Measurements from ENCODE around the gene UNC5B. TPM values are rescaled to one million over a fixed set of nuclear protein-coding genes. Genes with fewer than 3 reads are reported as not detected.

UNC5B gene
- total RNA-seq, 4 donors from 2014 or later: 3.3 to 7.0 (median 5.9) TPM

GRCh38 chr10:71179382-71179781 is 33.0 kb upstream of the UNC5B start:
- Histone ChIP-seq H3K27me3 (no peaks in the 10 kb centered on the region), H3K9me3 (no peaks in the 10 kb centered on the region), H3K4me1 (no peaks in the 10 kb centered on the region), H3K4me3 (no peak overlapping the region), H3K27ac (no peak overlapping the region), H3K36me3 (no peaks in the 10 kb centered on the region)
- 86 to 100% methylated on average over 3 of the region's 3 CpGs for WGBS, 2 donors
- no peak for DNase-seq (ENCODE audit: low spot score in 2 of 2)
- TF ChIP-seq EP300 (IDR thresholded peaks at IDR 0.05): no peak
- no peak for TF ChIP-seq POLR2A (IDR thresholded peaks at IDR 0.05)
- no peak for TF ChIP-seq CTCF (IDR thresholded peaks at IDR 0.05)

- no peak overlapping the region for H3K4me3 ChIP-seq
- TF ChIP-seq CTCF (IDR thresholded peaks at IDR 0.05) (no peak), EP300 (IDR thresholded peaks at IDR 0.05) (no peak), POLR2A (IDR thresholded peaks at IDR 0.05) (no peak)
- no peaks in the 10 kb centered on the region for H3K36me3 ChIP-seq
- no peaks in the 10 kb centered on the region for H3K9me3 ChIP-seq
- DNase-seq (ENCODE audit: low spot score in 2 of 2): no peak
- peaks cover 0 to 9% (median 0%) of the 10 kb centered on the region in 4 donors for H3K4me1 ChIP-seq
- H3K27me3 ChIP-seq: no peaks in the 10 kb centered on the region
- 64 to 85% methylated on average over 6 of the region's 6 CpGs for WGBS, 2 donors
- no peak overlapping the region for H3K27ac ChIP-seq
Observed at GRCh38 chr10:71184421-71184820, 27.9 kb upstream of the UNC5B start.

GRCh38 chr10:71185209-71185608 is 27.2 kb upstream of the UNC5B start:
- no peak for DNase-seq (ENCODE audit: low spot score in 2 of 2)
- H3K27ac ChIP-seq: no peak overlapping the region
- no peak overlapping the region for H3K4me3 ChIP-seq
- TF ChIP-seq CTCF (IDR thresholded peaks at IDR 0.05) (no peak), EP300 (IDR thresholded peaks at IDR 0.05) (no peak), POLR2A (IDR thresholded peaks at IDR 0.05) (no peak)
- H3K36me3 ChIP-seq: no peaks in the 10 kb centered on the region
- 69 to 75% methylated on average over 2 to 4 of the region's 4 CpGs for WGBS, 2 donors
- peaks cover 0 to 9% (median 0%) of the 10 kb centered on the region in 4 donors for H3K4me1 ChIP-seq
- no peaks in the 10 kb centered on the region for H3K27me3 ChIP-seq
- no peaks in the 10 kb centered on the region for H3K9me3 ChIP-seq

GRCh38 chr10:71187197-71187596 is 25.2 kb upstream of the UNC5B start:
- TF ChIP-seq POLR2A (IDR thresholded peaks at IDR 0.05): no peak
- no peak overlapping the region for H3K27ac ChIP-seq
- H3K36me3 ChIP-seq: no peaks in the 10 kb centered on the region
- H3K27me3 ChIP-seq: no peaks in the 10 kb centered on the region
- no peak overlapping the region for H3K4me3 ChIP-seq
- no peaks in the 10 kb centered on the region for H3K9me3 ChIP-seq
- WGBS, 2 donors: 83 to 84% methylated on average over 11 of the region's 11 CpGs
- DNase-seq (ENCODE audit: low spot score in 2 of 2): no peak
- peaks cover 0 to 17% (median 0%) of the 10 kb centered on the region in 4 donors for H3K4me1 ChIP-seq

GRCh38 chr10:71187600-71187999 is 24.8 kb upstream of the UNC5B start:
- H3K4me3 ChIP-seq: no peak overlapping the region
- DNase-seq (ENCODE audit: low spot score in 2 of 2): peak in 1 of 2 donors; percentile 55
- H3K36me3 ChIP-seq: no peaks in the 10 kb centered on the region
- H3K9me3 ChIP-seq: no peaks in the 10 kb centered on the region
- H3K27ac ChIP-seq: no peak overlapping the region
- TF ChIP-seq EP300 (IDR thresholded peaks at IDR 0.05) (peak in 1 of 2 donors; percentile 13), POLR2A (IDR thresholded peaks at IDR 0.05) (no peak)
- no peaks in the 10 kb centered on the region for H3K27me3 ChIP-seq
- peaks cover 0 to 17% (median 0%) of the 10 kb centered on the region in 4 donors for H3K4me1 ChIP-seq
- 35 to 41% methylated on average over 3 of the region's 3 CpGs for WGBS, 2 donors

GRCh38 chr10:71188201-71188600 is 24.2 kb upstream of the UNC5B start:
- Histone ChIP-seq H3K4me1 (peaks cover 0 to 17% (median 0%) of the 10 kb centered on the region in 4 donors), H3K4me3 (no peak overlapping the region), H3K36me3 (no peaks in the 10 kb centered on the region), H3K27me3 (no peaks in the 10 kb centered on the region), H3K27ac (no peak overlapping the region), H3K9me3 (no peaks in the 10 kb centered on the region)
- whole genome bisulfite sequencing, 2 donors: 79 to 100% methylated on average over 1 of the region's 1 CpG
- DNase-seq (ENCODE audit: low spot score in 2 of 2): no peak
- TF ChIP-seq POLR2A (IDR thresholded peaks at IDR 0.05): no peak
- TF ChIP-seq EP300 (IDR thresholded peaks at IDR 0.05): no peak
- TF ChIP-seq CTCF (IDR thresholded peaks at IDR 0.05): no peak

Data from tibial nerve (tissue), 4 donors.